ENCODE data around the gene MRPS5.

DNA sequence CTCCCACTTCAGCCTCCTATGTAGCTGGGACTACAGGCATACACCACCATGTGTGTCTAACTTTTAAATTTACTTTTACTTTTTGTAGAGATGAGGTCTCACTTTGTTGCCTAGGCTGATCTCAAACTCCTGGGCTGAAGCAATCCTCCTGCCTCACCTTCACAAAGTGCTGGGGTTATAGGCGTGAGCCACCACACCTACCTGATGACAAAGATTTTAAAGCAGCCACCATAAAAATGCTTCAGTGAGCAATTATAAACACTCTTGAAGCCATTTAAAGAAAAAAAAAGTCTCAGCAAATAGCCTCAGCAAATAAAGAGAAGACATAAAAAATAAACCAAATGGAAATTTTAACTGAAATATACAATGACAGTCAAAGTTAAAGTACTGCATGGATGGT, 35.6 kb downstream of the MRPS5 start:
- TF ChIP-seq EZH2 (IDR thresholded peaks at IDR 0.05; ENCODE audit: borderline replicate concordance, insufficient read depth, low read depth, low read length, poor library complexity, severe bottlenecking) (no peak), CTCF (IDR thresholded peaks at IDR 0.05) (no peak)

Data from B cell (primary cell).